AG10803 (cell line): ENCODE measurements around the gene EBF3.
A peak's percentile ranks its signal among the peaks of the same experiment; 100 is the strongest.

ENCODE experiments used
- DNase-seq: peaks from one replicate; pipeline ENCODE4 v3.0.0; 2010; ENCODE audit warnings: low read depth
- H3K4me3 ChIP-seq: 2 replicates; pipeline ENCODE4 v1.5.1; 2011; ENCODE audit warnings: mild to moderate bottlenecking, low read length, control low read depth
- TF ChIP-seq, protein P1 (sequence below): conservative IDR thresholded peaks from 2 replicates; pipeline ENCODE4 v1.5.1; 2011; ENCODE audit warnings: mild to moderate bottlenecking, low read length, control low read depth, inconsistent platforms

Gene EBF3

DNA sequence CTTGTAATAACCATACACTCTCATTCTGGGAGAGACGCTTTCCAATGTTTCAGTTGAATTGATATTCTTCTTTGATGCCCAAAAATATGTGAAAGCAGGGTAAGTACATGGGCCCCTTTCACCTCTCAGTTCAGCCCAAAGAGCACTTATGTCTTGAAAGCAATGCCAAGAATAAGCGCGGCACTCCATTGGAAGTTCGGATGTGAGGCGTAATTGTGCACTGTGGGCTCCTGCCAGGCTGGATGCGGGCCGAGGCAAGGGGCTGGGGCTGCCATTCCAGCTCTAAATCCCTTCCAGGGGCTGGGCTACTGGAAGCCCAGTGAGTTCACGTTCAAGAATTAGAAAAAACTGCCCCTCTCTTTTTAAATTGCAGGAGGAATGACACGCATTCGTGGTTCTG lies 113.8 kb downstream of the EBF3 start:
- DNase-seq: no peak
- TF ChIP-seq, protein P1, sequence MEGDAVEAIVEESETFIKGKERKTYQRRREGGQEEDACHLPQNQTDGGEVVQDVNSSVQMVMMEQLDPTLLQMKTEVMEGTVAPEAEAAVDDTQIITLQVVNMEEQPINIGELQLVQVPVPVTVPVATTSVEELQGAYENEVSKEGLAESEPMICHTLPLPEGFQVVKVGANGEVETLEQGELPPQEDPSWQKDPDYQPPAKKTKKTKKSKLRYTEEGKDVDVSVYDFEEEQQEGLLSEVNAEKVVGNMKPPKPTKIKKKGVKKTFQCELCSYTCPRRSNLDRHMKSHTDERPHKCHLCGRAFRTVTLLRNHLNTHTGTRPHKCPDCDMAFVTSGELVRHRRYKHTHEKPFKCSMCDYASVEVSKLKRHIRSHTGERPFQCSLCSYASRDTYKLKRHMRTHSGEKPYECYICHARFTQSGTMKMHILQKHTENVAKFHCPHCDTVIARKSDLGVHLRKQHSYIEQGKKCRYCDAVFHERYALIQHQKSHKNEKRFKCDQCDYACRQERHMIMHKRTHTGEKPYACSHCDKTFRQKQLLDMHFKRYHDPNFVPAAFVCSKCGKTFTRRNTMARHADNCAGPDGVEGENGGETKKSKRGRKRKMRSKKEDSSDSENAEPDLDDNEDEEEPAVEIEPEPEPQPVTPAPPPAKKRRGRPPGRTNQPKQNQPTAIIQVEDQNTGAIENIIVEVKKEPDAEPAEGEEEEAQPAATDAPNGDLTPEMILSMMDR: no peak
- H3K4me3 ChIP-seq: no peak overlapping the region

DNA sequence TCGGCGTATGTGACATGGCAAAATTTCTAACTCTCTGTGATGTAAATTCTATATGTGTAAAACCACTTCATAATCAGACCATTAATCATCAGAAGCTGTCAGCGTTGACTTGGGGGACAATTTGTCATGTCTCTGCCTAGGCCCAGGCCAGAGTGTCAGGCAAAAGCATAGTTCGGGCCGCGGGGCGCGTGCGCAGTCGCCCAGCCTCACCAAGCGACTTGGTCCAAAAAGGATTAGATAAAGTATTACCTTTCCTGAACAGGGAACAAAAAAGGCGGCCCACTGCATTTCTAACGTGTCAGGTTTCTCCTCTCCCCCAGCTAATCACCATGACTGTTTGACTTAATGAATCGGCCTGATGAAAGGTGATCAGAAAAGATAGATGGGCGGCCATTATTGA lies 114.2 kb downstream of the EBF3 start:
- no peak overlapping the region for H3K4me3 ChIP-seq
- DNase-seq: no peak
- TF ChIP-seq, protein P1: no peak

DNA sequence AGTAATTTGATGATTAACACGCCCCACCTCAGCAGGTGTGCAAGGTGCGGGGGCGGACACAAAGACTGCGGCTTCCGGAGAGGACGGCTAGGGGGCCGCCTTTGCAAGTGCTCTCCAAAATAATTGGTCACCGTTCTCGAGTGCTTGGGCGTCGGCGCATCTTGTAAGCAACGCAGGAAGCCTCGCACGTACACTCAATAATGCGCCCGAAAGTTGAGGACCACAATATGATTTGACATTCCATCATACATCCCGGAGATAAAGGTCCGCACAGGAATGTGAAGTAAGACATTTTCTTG lies 114.7 kb downstream of the EBF3 start:
- no peak for DNase-seq
- H3K4me3 ChIP-seq: no peak overlapping the region

DNA sequence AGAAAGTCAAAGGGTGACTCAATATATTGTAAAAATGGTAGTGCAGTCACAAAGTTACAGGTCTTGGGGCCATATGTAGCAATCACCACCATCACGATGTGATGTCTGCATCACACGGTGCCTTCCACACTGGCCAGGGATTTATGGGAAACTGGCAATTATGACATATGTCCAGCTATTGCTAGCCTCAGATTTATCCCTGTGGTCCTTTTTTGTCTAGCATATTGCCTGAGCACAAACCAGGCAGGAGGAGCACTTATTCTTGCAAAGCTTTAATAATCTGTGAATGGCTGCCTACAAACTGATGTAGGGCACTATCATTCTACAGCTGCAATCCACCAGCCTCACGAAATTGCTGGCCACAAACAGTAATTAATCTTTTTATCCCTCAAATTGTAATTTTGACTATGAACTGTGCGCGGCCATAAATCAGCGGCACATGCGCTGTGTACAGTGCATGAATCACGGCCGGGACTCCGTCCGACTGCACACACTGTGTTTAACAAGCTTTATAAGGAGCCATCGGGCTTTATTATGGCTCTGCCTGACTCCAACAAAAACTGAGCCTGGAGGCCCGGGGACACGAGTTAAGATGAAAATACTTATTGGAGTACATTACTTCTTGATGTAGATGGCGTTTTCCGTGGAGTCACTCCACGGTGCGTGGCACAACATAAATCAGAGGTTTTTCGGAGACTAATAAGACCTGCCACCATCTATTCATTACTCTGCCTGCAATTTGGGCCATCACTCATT lies 115.2 kb downstream of the EBF3 start:
- TF ChIP-seq, protein P1: no peak
- DNase-seq: peak; percentile 5

More for the DNA sequence above, 114.7 kb downstream of the EBF3 start:
- TF ChIP-seq, protein P1: no peak

DNA sequence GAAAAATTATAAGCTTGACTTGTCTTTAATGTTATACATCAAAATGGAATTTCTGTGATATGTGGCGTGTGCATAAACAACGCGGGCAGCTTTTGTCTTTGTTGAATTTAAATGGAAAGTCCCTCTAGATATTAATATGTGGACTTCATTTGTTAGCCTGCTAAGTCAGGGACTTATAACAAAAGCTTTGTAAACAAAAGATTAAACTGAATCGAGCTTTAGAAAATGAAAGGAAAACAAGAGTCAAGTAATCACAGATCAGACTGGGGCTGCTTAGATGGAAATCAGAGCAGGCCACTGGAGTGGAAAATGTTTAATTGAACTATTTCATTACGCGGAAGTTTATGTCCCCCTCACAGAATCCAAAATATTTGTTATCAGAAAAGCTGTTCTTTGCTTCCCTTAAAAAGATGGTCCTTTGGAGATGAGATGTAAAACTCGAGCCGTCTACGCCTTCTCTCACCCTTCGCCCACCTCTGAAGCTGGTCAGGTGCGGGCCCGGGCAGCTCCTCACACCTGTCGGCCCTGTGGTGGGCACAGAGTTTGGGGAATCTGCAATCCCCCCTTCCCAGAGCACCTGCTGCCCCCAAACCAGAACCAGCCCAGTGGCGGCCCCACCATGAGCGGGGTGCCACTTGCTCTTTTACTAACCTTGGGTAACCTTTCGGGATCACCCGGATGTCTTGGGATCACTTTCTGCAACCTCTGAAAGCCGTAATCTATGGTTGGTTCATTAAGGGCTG lies 116.2 kb downstream of the EBF3 start:
- DNase-seq: no peak
- H3K4me3 ChIP-seq: no peak overlapping the region
- TF ChIP-seq, protein P1: no peak

More for the DNA sequence above, 115.2 kb downstream of the EBF3 start:
- no peak overlapping the region for H3K4me3 ChIP-seq

DNA sequence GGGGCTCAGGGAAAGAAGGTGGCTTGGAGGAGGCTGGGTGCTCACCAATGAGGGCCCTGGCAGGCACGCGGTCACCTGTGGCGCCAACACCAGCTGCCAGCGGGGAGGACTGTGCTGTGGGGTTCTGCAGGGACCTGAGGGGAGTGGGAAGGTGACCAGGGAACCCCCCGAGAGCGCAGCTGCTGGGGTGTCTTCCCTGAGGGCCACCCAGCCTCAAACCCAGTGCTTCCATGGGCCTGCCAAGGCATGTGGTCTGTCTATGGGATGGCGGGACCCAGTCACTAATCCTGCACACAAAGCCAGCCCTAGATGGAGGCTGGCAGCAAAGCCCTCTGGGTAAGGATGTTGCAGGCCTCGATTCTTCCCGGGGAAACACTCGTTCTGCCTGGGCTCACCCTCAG lies 117.1 kb downstream of the EBF3 start:
- TF ChIP-seq, protein P1: no peak
- no peak for DNase-seq
- H3K4me3 ChIP-seq: no peak overlapping the region
